Skeletal muscle satellite cell (primary cell): Measurements from ENCODE around the gene OR2T35. TPM values are rescaled to one million over a fixed set of nuclear protein-coding genes. Genes with fewer than 3 reads are reported as not detected.

Experiments
- H3K27me3 ChIP-seq: 2 replicates; pipeline ENCODE4 v1.7.0; 2013; ENCODE audit warnings: low read length; ENCODE audit not compliant: control insufficient read depth, insufficient read depth
- H3K36me3 ChIP-seq: 2 replicates; pipeline ENCODE4 v1.7.0; 2013; ENCODE audit warnings: mild to moderate bottlenecking, control low read depth, low read length; ENCODE audit not compliant: insufficient read depth
- H3K4me1 ChIP-seq: 2 replicates; pipeline ENCODE4 v1.7.0; 2013; ENCODE audit warnings: low read length; ENCODE audit not compliant: control insufficient read depth, insufficient read depth
- H3K4me2 ChIP-seq: 2 replicates; pipeline ENCODE4 v1.7.0; 2013; ENCODE audit warnings: mild to moderate bottlenecking, low read length
- H3K4me3 ChIP-seq: 2 replicates; pipeline ENCODE4 v1.7.0; 2013; ENCODE audit warnings: low read length
- H3K9ac ChIP-seq: 2 replicates; pipeline ENCODE4 v1.7.0; 2013; ENCODE audit warnings: mild to moderate bottlenecking, low read depth, low read length, moderate library complexity
- H3K9me3 ChIP-seq: replicated peaks from 2 replicates; pipeline ENCODE4 v1.7.0; 2013; ENCODE audit warnings: mild to moderate bottlenecking, control low read depth, low read length
- small RNA-seq: library from RNA; depleted of rRNA; stranded (forward); fragments of <200 nt; gene quantifications from one replicate; pipeline ENCODE3, GENCODE V24; 2012

The OR2T35 gene

DNA sequence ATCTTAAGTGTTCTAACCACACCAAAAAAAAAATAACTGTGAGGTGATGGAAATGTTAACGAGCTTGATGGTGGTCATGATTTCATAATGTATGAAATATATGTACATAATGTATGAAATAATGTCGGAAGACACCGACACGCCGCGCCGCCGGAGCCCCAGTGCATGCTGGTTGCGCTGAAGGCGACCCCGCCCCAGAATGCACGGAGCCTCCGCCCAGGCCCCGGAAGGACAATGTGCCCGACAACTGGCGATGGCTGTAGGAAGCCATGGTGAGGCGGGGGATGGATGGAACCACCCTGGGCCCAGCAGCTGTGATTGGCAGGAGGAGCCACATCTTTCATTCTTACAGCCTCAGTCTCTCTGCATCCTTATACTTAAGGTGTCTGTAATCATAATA, 55.0 kb downstream of the OR2T35 start:
- no peaks in the 10 kb centered on the region for H3K36me3 ChIP-seq
- H3K27me3 ChIP-seq, result no peaks in the 10 kb centered on the region
- H3K4me3 ChIP-seq, result no peak overlapping the region
- no peaks in the 10 kb centered on the region for H3K9me3 ChIP-seq
- H3K9ac ChIP-seq, result no peak overlapping the region
- H3K4me1 ChIP-seq, result no peaks in the 10 kb centered on the region
- no peak overlapping the region for H3K4me2 ChIP-seq

DNA sequence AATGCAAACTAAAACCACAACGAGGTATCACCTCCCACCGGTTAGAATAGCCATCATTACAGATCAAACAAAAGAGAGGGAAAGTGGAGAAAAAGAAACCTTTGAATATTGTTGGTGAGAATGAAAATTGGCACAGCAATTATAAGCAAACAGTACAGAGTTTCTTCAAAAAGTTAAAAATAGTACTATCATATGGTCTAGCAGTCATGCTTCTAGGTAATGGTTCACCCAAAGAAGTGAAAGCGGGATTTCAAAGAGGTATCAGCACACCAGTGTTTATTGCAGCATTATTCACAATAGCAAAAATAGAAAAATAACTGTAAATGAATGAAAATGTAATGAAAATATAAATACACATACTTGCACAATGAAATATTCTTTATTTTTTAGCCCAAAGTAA, 55.7 kb downstream of the OR2T35 start:
- Histone ChIP-seq H3K4me3 (no peak overlapping the region), H3K4me2 (no peak overlapping the region), H3K27me3 (no peaks in the 10 kb centered on the region), H3K9ac (no peak overlapping the region), H3K36me3 (no peaks in the 10 kb centered on the region), H3K9me3 (no peaks in the 10 kb centered on the region), H3K4me1 (no peaks in the 10 kb centered on the region)

Small RNAs within 50 kb of the gene (small RNA-seq; reads per million reads assigned to genes)
- not detected for gene RF00019
